ENCODE results near the gene EDC4.
A peak's percentile ranks its signal among the peaks of the same experiment; 100 is the strongest.

EDC4 gene

DNA sequence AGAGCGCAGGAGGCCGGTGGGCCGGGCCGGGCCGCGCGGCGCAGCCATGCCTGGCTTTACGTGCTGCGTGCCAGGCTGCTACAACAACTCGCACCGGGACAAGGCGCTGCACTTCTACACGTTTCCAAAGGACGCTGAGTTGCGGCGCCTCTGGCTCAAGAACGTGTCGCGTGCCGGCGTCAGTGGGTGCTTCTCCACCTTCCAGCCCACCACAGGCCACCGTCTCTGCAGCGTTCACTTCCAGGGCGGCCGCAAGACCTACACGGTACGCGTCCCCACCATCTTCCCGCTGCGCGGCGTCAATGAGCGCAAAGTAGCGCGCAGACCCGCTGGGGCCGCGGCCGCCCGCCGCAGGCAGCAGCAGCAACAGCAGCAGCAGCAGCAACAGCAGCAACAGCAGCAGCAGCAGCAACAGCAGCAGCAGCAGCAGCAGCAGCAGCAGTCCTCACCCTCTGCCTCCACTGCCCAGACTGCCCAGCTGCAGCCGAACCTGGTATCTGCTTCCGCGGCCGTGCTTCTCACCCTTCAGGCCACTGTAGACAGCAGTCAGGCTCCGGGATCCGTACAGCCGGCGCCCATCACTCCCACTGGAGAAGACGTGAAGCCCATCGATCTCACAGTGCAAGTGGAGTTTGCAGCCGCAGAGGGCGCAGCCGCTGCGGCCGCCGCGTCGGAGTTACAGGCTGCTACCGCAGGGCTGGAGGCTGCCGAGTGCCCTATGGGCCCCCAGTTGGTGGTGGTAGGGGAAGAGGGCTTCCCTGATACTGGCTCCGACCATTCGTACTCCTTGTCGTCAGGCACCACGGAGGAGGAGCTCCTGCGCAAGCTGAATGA, 30.1 kb upstream of the EDC4 start:
- no peaks in the 10 kb centered on the region for H3K27me3 Mint-ChIP-seq (ENCODE audit: low read depth)
- peaks cover 33% of the 10 kb centered on the region for H3K4me1 Mint-ChIP-seq (ENCODE audit: low read depth)
- DNase-seq (ENCODE audit: low spot score) = peak; percentile 51
- peak overlapping the region; percentile 96 for H3K27ac Mint-ChIP-seq
- H3K9me3 Mint-ChIP-seq = no peaks in the 10 kb centered on the region
- H3K36me3 Mint-ChIP-seq (ENCODE audit: low read depth) = peaks cover 4% of the 10 kb centered on the region
- peak overlapping the region; percentile 93 for H3K4me3 Mint-ChIP-seq

DNA sequence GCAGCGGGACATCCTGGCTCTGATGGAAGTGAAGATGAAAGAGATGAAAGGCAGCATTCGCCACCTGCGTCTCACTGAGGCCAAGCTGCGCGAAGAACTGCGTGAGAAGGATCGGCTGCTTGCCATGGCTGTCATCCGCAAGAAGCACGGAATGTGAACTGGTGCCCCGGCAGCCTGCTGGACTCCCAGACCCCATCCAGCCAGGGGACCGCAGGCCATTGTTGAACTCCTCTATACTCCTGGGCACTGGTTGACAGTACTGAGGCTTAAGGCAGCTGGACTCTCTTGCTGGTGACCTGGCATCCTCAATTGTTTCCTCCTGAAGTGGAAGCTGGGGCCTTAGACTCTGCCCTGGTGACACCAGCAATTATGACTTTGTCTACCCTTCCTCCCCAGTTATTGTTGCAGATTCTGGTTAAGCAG, 29.5 kb upstream of the EDC4 start:
- Mint-ChIP-seq H3K4me1 (ENCODE audit: low read depth) (peaks cover 39% of the 10 kb centered on the region), H3K36me3 (ENCODE audit: low read depth) (peaks cover 4% of the 10 kb centered on the region), H3K9me3 (no peaks in the 10 kb centered on the region)

GRCh38 chr16:67844497-67844896, 28.4 kb upstream of the EDC4 start:
- peak overlapping the region; percentile 93 for H3K4me3 Mint-ChIP-seq
- H3K4me1 Mint-ChIP-seq (ENCODE audit: low read depth) = peaks cover 43% of the 10 kb centered on the region
- no peak overlapping the region for H3K27ac Mint-ChIP-seq
- H3K27me3 Mint-ChIP-seq (ENCODE audit: low read depth) = no peaks in the 10 kb centered on the region
- H3K9me3 Mint-ChIP-seq = no peaks in the 10 kb centered on the region
- no peak for DNase-seq (ENCODE audit: low spot score)
- H3K36me3 Mint-ChIP-seq (ENCODE audit: low read depth) = peaks cover 4% of the 10 kb centered on the region

More for the DNA sequence above, 29.5 kb upstream of the EDC4 start:
- no peak for DNase-seq (ENCODE audit: low spot score)
- H3K27me3 Mint-ChIP-seq (ENCODE audit: low read depth) = no peaks in the 10 kb centered on the region
- H3K27ac Mint-ChIP-seq = peak overlapping the region; percentile 96
- peak overlapping the region; percentile 93 for H3K4me3 Mint-ChIP-seq

GRCh38 chr16:67845291-67846062, 27.4 kb upstream of the EDC4 start:
- H3K4me1 Mint-ChIP-seq (ENCODE audit: low read depth) = peaks cover 45% of the 10 kb centered on the region
- peak overlapping the region; percentile 90 for H3K4me3 Mint-ChIP-seq
- peaks cover 7% of the 10 kb centered on the region for H3K36me3 Mint-ChIP-seq (ENCODE audit: low read depth)
- no peaks in the 10 kb centered on the region for H3K27me3 Mint-ChIP-seq (ENCODE audit: low read depth)
- H3K27ac Mint-ChIP-seq = peak overlapping the region; percentile 89
- DNase-seq (ENCODE audit: low spot score) = peak; percentile 13
- H3K9me3 Mint-ChIP-seq = no peaks in the 10 kb centered on the region

GRCh38 chr16:67846063-67846319, 26.9 kb upstream of the EDC4 start:
- H3K4me1 Mint-ChIP-seq (ENCODE audit: low read depth) = peaks cover 45% of the 10 kb centered on the region
- no peaks in the 10 kb centered on the region for H3K9me3 Mint-ChIP-seq
- H3K27me3 Mint-ChIP-seq (ENCODE audit: low read depth) = no peaks in the 10 kb centered on the region
- peak overlapping the region; percentile 89 for H3K27ac Mint-ChIP-seq
- peak overlapping the region; percentile 90 for H3K4me3 Mint-ChIP-seq
- peaks cover 7% of the 10 kb centered on the region for H3K36me3 Mint-ChIP-seq (ENCODE audit: low read depth)
- no peak for DNase-seq (ENCODE audit: low spot score)

DNA sequence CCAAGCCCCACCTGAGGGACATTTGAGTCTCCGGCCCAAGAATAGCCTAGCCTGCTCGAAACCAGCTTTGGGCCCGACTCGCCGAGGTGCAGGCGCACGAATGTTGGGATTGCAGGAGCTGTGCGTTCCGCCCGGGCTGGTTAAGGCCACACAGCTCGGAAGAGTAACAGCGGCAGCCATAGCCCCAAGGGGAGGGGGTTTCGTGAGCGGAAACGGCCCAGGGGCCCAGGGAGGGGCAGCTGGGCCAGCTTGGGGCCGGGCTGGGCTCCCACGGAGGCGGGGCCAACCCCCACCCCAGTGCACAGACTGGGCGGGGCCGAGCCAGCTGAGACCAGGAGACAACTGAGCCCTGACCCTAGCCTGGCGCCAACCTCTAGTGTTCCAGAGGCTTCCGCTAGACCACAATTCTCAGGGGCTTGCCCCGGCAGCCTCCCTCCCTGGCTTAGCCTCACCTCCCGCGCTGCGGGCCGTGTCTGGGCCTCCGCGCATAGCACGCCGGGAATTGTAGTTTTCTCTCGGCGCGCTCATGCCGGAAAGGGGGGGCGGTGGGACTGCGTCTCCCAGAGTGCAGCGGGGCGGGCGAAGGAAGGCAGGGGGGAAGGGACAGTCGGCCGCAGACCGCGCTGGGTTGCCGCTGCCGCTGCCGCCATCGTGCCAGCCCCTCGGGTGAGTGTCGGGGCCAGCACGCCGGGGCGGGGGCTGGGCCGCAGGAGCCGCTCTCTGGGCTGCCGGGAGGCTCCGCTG, 26.4 kb upstream of the EDC4 start, which contains the start of gene NUTF2:
NUTF2 (plus strand) TSS at position 614 of the 744 bp plus-strand sequence. CDS start 18,198 bp downstream, outside the sequence.
- H3K4me1 Mint-ChIP-seq (ENCODE audit: low read depth) = peaks cover 44% of the 10 kb centered on the region
- H3K36me3 Mint-ChIP-seq (ENCODE audit: low read depth) = peaks cover 7% of the 10 kb centered on the region
- H3K9me3 Mint-ChIP-seq = no peaks in the 10 kb centered on the region
- DNase-seq (ENCODE audit: low spot score) = peak; percentile 96
- no peaks in the 10 kb centered on the region for H3K27me3 Mint-ChIP-seq (ENCODE audit: low read depth)
- peak within 1 kb of the TSS; percentile 89 for H3K27ac Mint-ChIP-seq
- H3K4me3 Mint-ChIP-seq = peak within 1 kb of the TSS; percentile 91

DNA sequence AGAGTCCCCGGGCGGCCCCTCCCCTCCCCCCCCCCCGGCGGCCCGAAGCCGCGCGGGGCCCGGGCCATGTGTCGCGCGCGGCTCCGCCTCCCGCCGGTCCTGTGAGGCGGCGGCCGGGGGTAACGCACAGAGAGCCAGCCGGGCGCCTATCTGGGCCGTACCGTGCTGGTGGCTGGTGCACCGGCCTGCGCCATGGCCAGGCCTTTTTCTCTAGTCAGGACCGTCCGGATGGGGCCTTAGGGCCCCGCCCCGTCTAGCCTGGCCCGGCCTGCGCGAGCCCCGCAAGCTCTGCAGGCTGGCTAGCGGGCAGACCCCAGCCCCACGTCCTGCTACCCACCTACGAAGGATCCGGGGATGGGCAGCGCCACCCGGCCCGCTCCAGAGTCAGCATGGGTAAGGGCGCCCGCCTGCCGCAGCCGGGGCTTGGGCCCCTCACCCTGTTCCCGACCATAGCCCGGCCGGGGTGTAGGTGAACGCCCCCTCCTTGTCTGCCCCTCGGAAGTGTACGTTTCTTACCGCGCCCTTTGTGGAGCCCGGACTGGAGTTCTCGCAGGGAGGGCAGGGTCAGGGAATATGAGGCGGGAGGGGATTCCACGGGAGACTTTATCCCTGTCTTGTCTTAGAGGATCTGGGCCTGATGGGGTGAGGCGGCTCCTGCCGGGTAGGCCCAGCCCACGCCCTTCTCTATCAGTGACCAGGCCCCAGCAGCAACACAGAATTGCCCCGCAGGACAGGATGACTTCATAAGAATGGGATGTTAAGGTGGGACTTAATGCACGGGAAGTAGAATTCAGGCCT, 25.6 kb upstream of the EDC4 start, which contains the start of gene CENPT:
CENPT (minus strand) TSS at position 630 of the 798 bp plus-strand sequence. CDS start 13,834 bp downstream, outside the sequence.
- Mint-ChIP-seq H3K4me3 (peak within 1 kb of the TSS; percentile 91), H3K9me3 (no peaks in the 10 kb centered on the region), H3K27ac (peak within 1 kb of the TSS; percentile 79), H3K27me3 (ENCODE audit: low read depth) (no peaks in the 10 kb centered on the region), H3K4me1 (ENCODE audit: low read depth) (peaks cover 41% of the 10 kb centered on the region), H3K36me3 (ENCODE audit: low read depth) (peaks cover 7% of the 10 kb centered on the region)
- DNase-seq (ENCODE audit: low spot score) = peak; percentile 25

- Mint-ChIP-seq H3K27me3 (ENCODE audit: low read depth) (no peaks in the 10 kb centered on the region), H3K27ac (no peak overlapping the region), H3K4me3 (peak overlapping the region; percentile 91), H3K4me1 (ENCODE audit: low read depth) (peaks cover 39% of the 10 kb centered on the region), H3K36me3 (ENCODE audit: low read depth) (peaks cover 7% of the 10 kb centered on the region), H3K9me3 (no peaks in the 10 kb centered on the region)
- no peak for DNase-seq (ENCODE audit: low spot score)
These were observed 24.7 kb upstream of the EDC4 start for GRCh38 chr16:67848118-67848517.

DNA sequence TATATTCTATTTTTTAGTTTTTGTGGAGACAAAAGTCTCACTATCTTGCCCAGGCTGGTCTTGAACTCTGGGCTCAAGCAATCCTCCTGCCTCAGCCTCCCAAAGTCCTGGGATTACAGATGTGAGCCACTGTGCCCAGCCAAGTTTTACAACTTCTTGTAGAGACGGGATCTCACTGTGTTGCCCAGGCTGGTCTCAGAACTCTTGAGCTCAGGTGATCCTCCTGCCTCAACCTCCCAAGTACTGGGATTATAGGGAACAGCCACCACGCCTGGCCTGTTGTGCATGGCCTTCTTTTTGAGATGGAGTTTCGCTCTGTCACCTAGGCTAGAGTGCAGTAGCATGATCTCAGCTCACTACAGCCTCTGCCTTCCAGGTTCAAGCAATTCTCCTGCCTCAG, 19.2 kb upstream of the EDC4 start:
- Mint-ChIP-seq H3K4me3 (no peak overlapping the region), H3K36me3 (ENCODE audit: low read depth) (peaks cover 3% of the 10 kb centered on the region), H3K27ac (no peak overlapping the region), H3K9me3 (no peaks in the 10 kb centered on the region), H3K27me3 (ENCODE audit: low read depth) (no peaks in the 10 kb centered on the region), H3K4me1 (ENCODE audit: low read depth) (peaks cover 17% of the 10 kb centered on the region)
- DNase-seq (ENCODE audit: low spot score) = no peak

- no peaks in the 10 kb centered on the region for H3K9me3 Mint-ChIP-seq
- DNase-seq (ENCODE audit: low spot score) = no peak
- peaks cover 10% of the 10 kb centered on the region for H3K4me1 Mint-ChIP-seq (ENCODE audit: low read depth)
- no peak overlapping the region for H3K4me3 Mint-ChIP-seq
- H3K36me3 Mint-ChIP-seq (ENCODE audit: low read depth) = no peaks in the 10 kb centered on the region
- no peaks in the 10 kb centered on the region for H3K27me3 Mint-ChIP-seq (ENCODE audit: low read depth)
- H3K27ac Mint-ChIP-seq = no peak overlapping the region
These were observed 17.1 kb upstream of the EDC4 start for GRCh38 chr16:67855789-67856188.

- H3K9me3 Mint-ChIP-seq = no peaks in the 10 kb centered on the region
- H3K36me3 Mint-ChIP-seq (ENCODE audit: low read depth) = peaks cover 2% of the 10 kb centered on the region
- DNase-seq (ENCODE audit: low spot score) = no peak
- H3K4me3 Mint-ChIP-seq = no peak overlapping the region
- peak overlapping the region; percentile 21 for H3K27ac Mint-ChIP-seq
- no peaks in the 10 kb centered on the region for H3K27me3 Mint-ChIP-seq (ENCODE audit: low read depth)
- peaks cover 10% of the 10 kb centered on the region for H3K4me1 Mint-ChIP-seq (ENCODE audit: low read depth)
These were observed 15.8 kb upstream of the EDC4 start for GRCh38 chr16:67856927-67857546.

DNA sequence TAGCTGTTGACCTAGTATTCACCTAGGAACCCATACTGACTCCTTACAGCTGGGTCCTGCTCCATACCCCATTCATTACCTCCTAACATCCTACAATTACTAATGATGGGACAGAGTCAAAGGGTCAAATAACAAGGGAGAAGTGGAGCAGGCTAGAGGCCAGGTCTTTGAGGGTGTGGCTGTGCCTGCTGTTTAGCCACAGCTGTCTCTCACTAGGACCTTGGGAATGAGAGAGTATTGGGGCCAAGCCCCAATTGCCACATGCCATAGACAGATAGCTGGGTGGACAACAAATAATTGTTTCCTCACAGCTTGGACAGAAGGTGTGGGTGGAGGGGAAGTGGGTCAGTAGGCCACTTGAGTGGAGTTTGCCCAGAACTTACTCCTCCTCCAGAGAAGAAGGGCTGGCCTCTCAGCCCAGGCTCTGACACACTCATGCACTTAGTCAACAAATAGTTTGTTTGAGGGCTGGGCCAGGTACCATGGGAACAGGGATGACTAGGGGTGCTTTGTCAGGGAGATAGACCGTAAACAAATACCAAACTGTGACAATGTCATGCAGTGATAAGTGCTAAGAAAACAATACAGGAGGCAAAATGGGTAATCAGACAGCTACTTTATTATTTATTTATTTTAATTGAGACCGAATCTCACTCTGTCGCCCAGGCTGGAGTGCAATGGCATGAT, 15.2 kb upstream of the EDC4 start:
- Mint-ChIP-seq H3K4me3 (no peak overlapping the region), H3K27ac (no peak overlapping the region), H3K9me3 (no peaks in the 10 kb centered on the region), H3K27me3 (ENCODE audit: low read depth) (no peaks in the 10 kb centered on the region), H3K4me1 (ENCODE audit: low read depth) (peaks cover 10% of the 10 kb centered on the region), H3K36me3 (ENCODE audit: low read depth) (peaks cover 2% of the 10 kb centered on the region)
- no peak for DNase-seq (ENCODE audit: low spot score)
